Keratinocyte (primary cell): ENCODE data around the gene TRIM52.

ENCODE experiments used
- CTCF ChIP-seq, 3 experiments: IDR thresholded peaks in 1 of 3; conservative IDR thresholded peaks in 1 of 3; optimal IDR thresholded peaks in 1 of 3; 2 replicates in 2 of 3; 3 replicates in 1 of 3; pipeline versions ENCODE3 to v1.5.1; 2011; ENCODE audit warnings: low read length in 3 of 3, mild to moderate bottlenecking in 3 of 3, moderate library complexity in 2 of 3, control low read depth in 1 of 3, inconsistent platforms in 1 of 3; ENCODE audit not compliant: insufficient read depth in 2 of 3; ENCODE audit errors: extremely low read depth in 1 of 3
- EZH2 ChIP-seq: IDR thresholded peaks from one replicate; pipeline ENCODE4 v1.6.1; 2012; ENCODE audit warnings: inconsistent platforms, mild to moderate bottlenecking, low read length, moderate library complexity

GRCh38 chr5:181211208-181211607 is 49.7 kb downstream of the TRIM52 start:
- TF ChIP-seq CTCF (optimal IDR thresholded peaks at IDR 0.05 in 1 of 3, IDR thresholded peaks at IDR 0.05 in 1 of 3, conservative IDR thresholded peaks at IDR 0.05 in 1 of 3; ENCODE audit: extremely low read depth in 1 of 3, insufficient read depth in 2 of 3, low read length in 3 of 3) (no peak), EZH2 (no peak)
